ENCODE data around the gene ADGRL1.
"Not testable (repeated sequence)": the region's sequence is repeated elsewhere in the genome, so short reads cannot be mapped to it uniquely, and the experiment has no call there.

ADGRL1 gene

DNA sequence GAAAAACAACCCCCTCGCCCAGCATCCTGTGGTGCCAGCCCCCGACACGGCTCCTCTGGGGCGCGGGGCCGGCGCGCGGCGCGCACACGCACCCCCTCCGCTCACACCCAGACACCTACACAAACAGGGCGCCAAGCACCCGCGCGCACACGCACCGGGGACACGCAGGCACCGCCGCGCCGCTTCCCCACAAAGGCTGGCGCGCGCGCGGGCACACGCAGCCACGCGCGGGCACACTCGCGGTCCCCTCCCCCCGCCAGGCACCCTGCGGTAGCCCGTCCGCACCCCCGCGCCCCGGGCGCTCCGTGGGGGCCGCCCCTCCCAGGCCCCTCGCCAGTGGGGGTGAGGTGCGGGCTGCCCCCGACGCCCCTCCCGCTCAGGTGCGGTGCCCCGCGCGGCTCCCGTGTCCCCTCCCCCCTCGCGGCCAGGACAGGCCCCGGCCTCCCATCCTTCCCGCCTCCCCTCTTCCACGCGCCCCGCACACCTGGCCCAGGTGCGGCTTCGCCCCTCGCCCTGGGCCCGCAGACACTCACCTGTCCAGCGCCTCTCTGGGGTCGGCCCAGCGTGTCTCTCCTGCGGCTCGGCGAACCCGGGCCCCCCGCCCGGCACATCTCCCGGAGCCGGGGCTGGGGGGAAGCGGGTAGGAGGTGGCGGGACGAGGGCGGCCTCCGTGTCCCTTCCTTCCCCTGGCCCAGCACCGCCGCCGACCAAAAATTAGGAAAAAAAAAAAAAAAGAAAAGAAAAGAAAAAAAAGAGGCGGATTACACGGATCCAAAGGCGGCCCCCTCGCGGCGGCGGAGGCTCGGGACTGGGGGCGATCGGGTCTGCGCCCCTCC is at the start of gene ADGRL1:
Gene ADGRL1 (minus strand): TSS at position 718 of the 836 bp plus-strand sequence. CDS start 22,567 bp downstream, outside the sequence.
- DNase-seq (ENCODE audit: low read depth), result not testable (repeated sequence)

- not testable (repeated sequence) for DNase-seq (ENCODE audit: low read depth)
Observed at GRCh38 chr19:14255316-14255715, 49.3 kb upstream of the ADGRL1 start.

- DNase-seq (ENCODE audit: low read depth), result not testable (repeated sequence)
Observed at GRCh38 chr19:14253822-14254599, 48.0 kb upstream of the ADGRL1 start.

GRCh38 chr19:14252136-14252535 is 46.2 kb upstream of the ADGRL1 start:
- not testable (repeated sequence) for DNase-seq (ENCODE audit: low read depth)

DNA sequence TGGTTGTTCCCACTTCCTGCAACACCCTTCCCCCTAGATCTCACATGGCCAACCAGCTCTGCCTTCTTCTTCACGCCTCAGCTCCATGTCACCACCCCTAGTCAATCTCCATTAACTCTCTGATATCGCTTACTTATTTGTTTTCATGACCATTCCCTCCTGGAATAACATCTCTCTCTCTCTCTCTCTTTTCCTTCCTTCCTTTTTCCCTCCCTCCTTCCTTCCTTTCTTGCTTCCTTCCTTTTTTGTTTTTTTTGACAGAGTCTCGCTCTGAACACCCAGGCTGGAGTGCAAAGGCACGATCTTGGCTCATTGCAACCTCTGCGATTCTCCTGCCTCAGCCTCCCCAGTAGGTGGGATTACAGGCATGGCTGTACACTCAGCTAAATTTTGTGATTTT is 44.9 kb upstream of the ADGRL1 start:
- DNase-seq (ENCODE audit: low read depth), result no peak

DNA sequence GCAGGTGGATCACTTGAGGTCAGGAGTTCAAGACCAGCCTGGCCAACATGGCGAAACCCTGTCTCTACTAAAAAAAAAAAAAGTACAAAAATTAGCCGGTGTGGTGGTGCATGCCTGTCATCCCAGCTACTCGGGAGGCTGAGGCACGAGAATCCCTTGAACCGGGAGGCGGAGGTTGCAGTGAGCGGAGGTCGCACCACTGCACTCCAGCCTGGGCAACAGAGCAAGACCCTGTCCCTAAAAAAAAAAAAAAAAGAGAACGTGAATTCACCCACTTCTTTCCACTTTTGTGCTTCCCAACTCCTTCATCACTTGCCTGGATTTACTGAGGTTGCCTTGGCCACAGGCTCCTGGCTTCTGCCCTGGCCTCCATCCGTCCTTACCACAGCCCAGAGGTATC is 44.3 kb upstream of the ADGRL1 start:
- DNase-seq (ENCODE audit: low read depth), result not testable (repeated sequence)

GRCh38 chr19:14249891-14250290 is 43.9 kb upstream of the ADGRL1 start:
- not testable (repeated sequence) for DNase-seq (ENCODE audit: low read depth)

DNA sequence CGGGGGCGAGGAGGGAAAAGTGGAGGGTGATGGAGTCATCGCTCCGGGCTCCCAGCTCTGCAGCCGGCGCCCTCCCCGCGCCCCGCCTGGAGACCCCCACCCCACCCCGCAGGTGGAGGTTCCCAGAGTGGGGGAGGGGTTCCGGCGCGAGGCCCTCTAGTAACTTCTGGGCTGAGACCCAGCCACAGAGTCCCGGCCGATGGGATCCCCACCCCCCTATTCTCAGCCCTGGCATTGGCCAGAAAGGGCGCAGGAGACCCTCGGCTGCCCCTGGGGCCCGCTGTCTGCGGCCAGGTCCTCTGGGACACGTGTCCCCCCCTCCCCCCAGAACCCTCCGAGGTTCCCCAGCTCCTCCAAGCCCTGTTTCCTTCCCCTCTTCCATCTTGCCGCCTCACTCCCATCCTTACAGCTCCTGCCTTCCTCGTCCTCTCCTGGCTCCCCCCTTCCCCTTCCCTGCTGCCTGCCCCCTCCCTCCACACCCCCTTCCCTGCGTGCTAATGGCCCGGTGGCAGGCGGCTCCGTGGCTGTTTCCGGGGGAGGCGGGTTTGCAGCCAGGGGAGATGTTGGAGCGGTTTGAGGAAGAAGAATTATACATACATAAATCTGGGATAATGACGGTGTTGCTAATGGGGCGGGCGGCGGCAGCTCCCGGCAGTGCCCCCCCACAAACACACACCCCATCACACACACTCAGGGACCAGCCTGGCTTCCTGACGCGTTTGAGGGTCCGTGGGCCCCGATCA is 43.2 kb upstream of the ADGRL1 start:
- not testable (repeated sequence) for DNase-seq (ENCODE audit: low read depth)

DNA sequence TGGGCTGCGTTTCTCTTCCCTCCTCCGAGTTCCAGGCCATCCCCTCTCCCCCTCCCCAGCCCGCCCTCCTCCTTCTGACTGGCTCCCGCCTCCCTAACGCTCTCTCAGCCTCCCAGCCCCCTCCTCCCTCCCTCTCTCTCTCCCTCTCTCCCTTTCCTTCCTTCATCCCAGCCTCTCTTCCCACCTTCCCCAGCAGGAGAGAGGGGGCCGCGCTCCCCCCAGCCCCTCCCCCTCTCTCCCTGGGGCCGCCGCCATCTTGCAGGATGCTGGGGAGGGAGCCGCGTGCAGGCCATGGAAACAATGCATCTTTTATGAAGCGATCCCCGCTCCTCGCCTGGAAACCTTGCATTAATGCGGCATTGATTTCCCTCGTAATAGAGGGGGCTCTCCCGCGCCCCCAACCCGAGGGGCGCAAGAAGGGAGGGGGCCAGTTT is 42.6 kb upstream of the ADGRL1 start:
- no peak for DNase-seq (ENCODE audit: low read depth)

DNA sequence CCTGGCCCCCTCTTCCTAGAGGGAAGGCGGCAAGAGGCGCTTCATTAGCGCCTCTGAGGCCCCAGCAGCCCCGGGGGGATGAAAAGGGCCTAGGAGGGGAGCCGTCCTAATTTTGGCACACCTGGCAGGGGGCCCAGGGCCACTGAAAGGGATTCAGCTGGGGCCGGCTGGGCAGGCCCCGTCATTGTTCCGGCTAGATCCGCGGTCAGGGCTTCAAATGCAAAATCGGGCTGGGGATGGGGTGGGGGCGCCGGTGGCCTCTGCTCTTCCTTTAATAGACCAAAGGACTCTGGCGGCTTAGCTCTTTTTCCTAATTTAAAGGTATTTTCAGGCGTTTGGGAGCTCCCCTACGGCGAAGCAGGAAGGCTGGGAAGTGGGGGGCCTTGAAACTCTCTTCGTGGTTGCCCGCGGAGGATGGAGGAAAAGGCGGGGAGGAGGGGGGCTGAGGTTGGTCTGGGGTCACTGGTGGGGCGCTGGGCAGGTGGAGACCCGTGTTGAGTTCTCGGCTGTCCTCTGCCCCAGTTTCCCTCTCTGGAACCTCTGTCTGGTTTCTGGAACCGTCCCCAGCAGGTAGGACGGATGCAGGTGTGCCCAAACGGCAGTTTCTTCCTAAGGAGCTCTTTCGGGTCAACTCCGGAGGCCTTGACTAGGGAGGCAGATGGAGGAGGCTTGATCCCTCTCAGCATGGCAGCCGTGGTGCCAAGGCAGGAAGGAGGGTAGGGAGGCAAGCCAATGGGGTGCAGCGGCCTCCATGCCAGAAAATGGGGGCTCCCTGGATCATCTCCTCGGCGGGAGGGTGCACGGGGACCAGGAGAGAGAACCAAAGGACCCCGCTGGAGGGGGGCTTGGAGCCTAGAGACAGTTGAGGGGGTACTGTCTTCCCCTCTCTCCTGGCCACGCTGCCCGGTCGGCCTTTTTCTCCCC is 41.8 kb upstream of the ADGRL1 start:
- not testable (repeated sequence) for DNase-seq (ENCODE audit: low read depth)

DNA sequence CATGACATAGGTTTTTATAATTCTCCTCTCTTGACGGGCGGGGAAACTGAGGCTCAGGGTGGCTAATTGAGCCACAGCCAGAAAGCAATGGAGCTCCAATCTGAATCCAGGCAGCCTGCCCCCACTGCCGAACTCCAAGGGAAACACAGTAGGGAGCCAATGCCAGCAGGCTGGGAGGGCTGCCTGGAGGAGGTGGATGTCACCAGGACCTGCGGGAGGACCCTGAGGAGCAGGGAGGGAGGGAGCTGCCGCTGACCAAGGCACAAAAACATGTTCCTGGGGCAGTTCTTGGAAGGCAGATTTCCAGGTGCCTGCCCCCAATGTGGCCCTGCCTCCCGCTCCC is 41.2 kb upstream of the ADGRL1 start:
- not testable (repeated sequence) for DNase-seq (ENCODE audit: low read depth)

DNA sequence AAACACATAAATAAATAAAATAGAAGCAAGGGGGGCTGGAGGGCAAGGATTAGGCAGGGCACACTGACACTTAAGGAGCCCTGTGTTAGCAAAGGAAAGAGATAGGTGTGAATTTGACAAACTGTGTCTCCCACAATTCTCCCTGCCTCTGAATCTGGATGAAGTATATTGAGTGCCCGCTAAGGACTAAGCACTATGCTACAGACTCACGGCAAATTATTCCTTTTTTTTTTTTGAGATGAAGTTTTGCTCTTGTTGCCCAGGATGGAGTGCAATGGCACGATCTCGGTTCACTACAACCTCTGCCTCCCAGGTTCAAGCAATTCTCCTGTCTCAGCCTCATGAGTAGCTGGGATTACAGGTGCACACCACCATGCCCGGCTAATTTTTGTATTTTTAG is 38.4 kb upstream of the ADGRL1 start:
- DNase-seq (ENCODE audit: low read depth), result not testable (repeated sequence)

DNA sequence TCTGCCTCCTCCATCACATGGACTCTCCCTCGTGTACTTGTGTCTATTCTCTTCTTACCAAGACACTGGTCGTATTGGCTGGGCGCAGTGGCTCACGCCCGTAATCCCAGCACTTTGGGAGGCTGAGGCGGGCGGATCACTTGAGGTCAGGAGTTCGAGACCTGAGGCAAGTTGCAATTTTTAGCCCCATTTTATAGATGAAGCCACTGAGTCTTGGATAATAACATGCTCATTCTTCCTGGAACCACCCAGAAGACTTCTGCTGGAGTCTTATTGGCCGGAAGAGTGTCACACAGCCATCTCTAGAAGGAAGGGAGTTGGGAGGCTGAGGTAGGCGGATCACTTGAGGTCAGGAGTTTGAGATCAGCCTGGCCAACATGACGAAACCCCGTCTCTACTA is 37.7 kb upstream of the ADGRL1 start:
- not testable (repeated sequence) for DNase-seq (ENCODE audit: low read depth)

DNA sequence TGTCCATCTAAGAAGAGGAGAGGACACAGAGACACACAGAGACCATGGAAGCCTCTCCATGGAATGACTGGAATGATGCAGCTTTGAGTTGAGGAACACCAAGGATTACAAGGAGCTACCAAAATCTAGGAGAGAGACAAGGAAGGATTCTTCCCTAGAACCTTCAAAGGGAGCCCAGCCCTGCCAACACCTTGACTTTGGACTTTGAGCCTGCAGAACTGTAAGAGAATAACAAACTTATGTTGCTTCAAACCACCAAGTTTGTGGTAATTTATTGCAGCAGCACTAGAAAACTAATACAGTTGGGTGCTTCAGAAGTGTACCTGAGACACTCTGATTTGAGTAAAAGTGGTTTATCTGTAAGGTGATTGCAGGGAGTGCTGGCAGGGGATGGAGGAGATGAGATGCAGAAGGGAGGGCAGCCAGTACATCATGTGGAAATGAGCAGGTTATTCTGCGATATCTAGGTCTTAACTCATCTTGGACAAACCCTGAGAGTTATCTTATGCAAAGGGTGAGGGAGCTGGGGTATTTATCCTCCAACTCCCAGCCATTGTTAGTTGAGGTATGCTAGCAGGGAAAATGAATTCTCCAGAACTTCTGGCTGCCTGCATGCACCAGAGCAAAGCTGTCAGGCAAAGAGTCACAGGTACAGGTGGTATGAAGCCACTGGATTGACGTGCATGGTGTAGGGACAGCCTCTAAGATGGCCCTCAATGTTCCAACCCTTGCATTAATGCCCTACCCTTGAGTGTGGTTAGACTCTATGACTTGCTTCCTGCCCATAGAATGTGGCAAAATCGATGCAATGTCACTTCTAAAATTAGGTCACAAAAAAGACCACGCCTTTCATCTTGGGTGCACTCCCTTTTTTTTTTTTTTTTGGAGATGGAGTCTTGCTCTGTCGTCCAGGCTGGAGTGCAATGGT is 31.3 kb upstream of the ADGRL1 start:
- DNase-seq (ENCODE audit: low read depth), result no peak

DNA sequence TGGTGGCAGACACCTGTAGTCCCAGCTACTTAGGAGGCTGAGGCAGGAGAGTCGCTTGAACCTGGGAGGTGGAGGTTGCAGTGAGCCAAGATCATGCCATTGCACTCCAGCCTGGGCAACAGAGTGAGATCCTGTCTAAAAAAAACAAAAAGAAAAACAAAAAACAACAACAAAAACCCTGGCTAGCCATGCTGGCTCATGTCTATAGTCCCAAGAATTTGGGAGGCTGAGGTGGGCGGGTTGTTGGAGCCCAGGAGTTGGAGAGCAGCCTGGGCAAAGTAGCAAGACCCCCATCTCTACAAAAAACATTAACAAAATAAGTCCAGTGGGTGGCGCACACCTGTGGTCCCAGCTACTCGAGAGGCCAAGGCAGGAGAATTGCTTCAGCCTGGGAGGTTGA is 27.0 kb upstream of the ADGRL1 start:
- not testable (repeated sequence) for DNase-seq (ENCODE audit: low read depth)

DNA sequence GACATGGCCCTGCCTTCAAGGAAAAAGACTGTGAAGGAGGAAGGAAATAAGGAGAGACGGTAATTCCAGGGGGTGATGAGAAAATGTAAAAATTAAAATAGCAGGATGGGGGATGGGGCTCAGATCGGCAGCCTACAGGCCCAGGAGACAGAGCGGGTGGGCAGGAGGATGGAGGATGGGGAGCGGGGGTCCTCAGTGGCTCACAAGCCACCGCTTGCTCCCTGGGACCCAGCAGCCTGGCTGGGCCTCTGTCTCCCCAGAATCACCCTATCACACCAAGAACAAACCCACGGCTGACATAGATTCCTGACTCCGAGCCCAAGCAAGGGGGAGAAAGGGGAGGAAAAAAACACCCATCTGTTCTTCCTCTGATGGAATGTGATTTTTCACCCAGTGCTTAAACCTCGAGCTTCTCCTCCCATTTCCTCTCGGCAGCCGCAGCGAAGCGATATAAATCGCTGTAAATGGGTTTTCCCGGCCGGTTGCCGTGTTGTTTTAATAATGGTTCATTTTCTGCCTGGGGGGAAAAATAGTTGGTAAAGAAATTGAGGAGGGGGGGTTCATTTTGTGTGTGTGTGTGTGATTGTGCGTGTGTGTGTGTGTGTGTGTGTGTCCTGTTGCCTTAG is 22.6 kb upstream of the ADGRL1 start:
- not testable (repeated sequence) for DNase-seq (ENCODE audit: low read depth)

DNA sequence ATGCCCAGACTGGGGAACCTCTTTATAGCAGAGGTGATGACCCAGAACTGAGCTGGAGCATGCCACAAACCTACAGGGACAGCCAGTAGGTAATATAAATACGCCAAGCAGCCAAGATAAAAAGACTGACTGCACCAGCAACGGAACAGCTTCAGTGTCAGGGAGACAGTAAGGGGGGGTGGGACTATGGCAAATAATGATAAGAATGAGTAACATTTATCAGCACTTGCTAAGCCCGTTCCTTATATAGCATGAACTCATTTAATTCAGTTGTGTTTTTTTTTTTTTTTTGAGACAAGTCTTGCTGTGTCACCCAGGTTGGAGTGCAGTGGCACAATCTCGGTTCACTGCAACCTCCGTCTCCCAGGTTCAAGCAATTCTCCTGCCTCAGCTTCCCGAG is 20.5 kb upstream of the ADGRL1 start:
- DNase-seq (ENCODE audit: low read depth), result not testable (repeated sequence)

DNA sequence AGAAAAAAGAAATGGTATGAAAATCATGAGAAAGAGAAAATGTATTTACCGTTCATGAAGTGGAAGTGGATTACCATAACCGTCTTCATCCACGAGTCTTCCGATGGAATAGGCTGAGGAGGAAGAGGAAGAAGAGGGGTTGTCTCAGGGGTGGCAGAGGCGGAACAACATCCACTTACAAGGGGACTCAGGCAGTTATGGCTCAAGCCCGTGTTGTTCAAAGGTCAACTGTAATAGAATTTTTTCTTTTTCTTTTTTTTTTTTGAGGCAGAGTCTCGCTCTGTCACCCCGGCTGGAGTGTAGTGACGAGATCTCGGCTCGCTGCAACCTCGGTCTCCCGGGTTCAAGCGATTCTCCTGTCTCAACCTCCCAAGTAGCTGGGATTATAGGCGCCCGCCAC is 16.9 kb upstream of the ADGRL1 start:
- no peak for DNase-seq (ENCODE audit: low read depth)

DNA sequence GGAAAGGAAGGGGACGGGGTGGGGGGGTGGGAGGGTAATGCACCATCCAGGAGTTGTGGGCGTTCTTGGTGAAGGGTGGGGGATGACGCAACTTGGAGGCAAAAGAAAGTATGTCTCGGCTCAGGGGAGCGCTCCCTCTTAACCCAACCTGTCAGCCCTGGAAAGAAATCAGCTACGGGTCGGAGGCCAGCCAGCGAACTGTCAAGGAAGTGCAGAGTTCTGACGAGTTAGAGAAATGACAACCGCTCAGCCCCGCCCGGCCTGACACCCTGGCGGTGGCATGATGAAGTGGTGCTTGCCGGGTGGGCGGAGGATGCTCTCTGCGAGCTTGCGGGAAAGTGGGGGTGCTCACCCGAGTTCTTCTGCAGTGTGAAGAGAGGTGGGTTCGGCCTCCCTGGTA is 15.4 kb upstream of the ADGRL1 start:
- DNase-seq (ENCODE audit: low read depth), result not testable (repeated sequence)
